GM12865 (cell line): ENCODE results near the gene FABP1.

Experiments used
- DNase-seq: peaks from one replicate; pipeline ENCODE4 v3.0.0; 2010; ENCODE audit warnings: low read depth
- H3K4me3 ChIP-seq: 2 replicates; pipeline ENCODE4 v1.5.1; 2011; ENCODE audit warnings: mild to moderate bottlenecking, low read depth, low read length, control low read depth
- CTCF ChIP-seq: IDR thresholded peaks from 2 replicates; pipeline ENCODE4 v1.5.1; 2011; ENCODE audit warnings: low read length, control low read depth, low read depth, inconsistent platforms; ENCODE audit not compliant: insufficient read depth; ENCODE audit errors: missing control alignments

The FABP1 gene

DNA sequence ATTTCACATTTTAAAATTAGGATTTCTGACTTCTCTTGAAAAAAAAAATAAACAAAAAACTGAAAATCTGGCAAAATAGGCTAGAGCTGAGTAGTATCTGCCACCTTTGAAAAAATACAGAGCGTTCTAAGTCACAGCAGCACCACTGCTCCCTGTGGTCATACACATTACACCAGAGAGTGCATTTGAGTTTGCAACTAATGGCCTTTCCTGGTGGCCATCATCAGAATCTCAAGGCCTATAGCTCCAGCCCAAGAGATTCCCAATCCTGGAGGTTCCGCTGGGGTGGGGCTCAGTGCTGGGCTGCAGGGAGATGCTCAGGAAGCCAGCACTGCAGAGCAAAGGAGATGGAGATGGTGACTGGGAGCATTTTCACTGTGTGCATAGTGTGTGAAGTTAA is 42.8 kb downstream of the FABP1 start:
- H3K4me3 ChIP-seq = no peak overlapping the region
- no peak for DNase-seq
- no peak for TF ChIP-seq CTCF

DNA sequence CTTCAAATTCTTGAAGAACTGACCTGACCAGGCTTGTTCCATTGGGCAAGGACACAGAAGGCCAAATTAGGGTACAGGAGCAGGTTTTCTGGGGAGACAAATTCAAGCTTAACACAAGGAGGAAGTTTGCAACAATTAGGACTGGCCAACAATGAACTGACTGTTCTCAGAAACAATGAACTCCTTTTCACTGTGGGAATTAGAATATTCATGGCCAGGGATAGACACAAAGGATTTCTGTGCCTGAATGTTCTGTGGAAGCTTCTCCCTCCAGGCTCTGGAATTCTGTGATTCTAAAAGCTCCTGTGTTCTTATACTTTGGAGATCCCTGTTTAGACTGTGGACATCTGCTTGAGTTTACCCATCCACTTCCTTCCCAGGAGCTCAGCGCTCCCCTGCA is 45.1 kb downstream of the FABP1 start:
- TF ChIP-seq CTCF = no peak
- DNase-seq = no peak
- H3K4me3 ChIP-seq = no peak overlapping the region

- TF ChIP-seq CTCF = no peak
- no peak for DNase-seq
These were observed 45.8 kb downstream of the FABP1 start for GRCh38 chr2:88081924-88082608.

GRCh38 chr2:88080545-88080944 is 47.3 kb downstream of the FABP1 start:
- no peak for TF ChIP-seq CTCF
- no peak for DNase-seq
- H3K4me3 ChIP-seq = no peak overlapping the region

More at GRCh38 chr2:88081924-88082608, 45.8 kb downstream of the FABP1 start:
- H3K4me3 ChIP-seq = no peak overlapping the region

GRCh38 chr2:88078643-88079172 is 49.2 kb downstream of the FABP1 start:
- H3K4me3 ChIP-seq = no peak overlapping the region
- DNase-seq = no peak
- TF ChIP-seq CTCF = no peak

DNA sequence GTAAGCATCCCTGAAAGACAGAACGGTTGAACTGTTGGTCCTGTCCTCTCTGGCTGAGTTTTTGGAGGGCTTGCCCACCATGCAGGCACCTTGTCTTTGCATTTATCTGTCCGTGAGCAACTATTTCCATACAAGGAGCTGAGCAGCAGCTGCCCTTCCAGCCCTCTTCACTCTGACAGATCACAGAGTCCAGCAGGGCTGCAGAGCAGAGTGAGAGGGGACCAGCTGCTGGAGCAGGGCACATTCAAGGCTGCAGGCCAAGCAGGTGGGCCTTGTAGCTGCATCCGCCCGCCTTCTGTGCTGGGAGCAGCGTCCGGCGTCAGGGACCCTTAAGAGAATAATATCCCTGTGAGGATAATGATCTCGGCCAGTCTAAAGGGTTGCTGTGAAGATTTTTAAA is 50.8 kb downstream of the FABP1 start:
- no peak for DNase-seq
- no peak overlapping the region for H3K4me3 ChIP-seq
- TF ChIP-seq CTCF = no peak

DNA sequence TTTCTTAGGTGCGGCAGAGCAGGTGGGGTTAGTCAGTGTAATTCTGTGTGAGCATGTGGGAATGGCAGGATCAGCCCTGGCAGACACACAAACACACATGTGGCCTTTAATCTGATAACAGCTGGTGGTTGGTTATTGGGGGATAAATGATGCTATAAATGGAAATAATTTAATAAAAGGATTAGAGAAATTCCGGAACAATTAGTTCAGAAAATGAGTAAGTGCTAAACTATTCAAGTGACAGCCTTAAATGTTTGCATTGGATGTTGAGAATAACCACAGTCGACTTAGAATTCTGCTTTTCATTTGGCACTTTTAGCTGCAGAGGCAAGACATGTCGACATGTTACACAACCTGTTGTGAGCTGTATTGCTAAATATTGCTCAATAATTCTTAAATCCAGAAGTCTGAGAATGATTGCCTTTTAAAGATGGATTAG is 53.0 kb downstream of the FABP1 start:
- no peak for TF ChIP-seq CTCF
- DNase-seq = no peak
- H3K4me3 ChIP-seq = no peak overlapping the region
